ENCODE results near the gene SYPL1.
"Not testable (repeated sequence)": the region's sequence is repeated elsewhere in the genome, so short reads cannot be mapped to it uniquely, and the experiment has no call there.

The SYPL1 gene

DNA sequence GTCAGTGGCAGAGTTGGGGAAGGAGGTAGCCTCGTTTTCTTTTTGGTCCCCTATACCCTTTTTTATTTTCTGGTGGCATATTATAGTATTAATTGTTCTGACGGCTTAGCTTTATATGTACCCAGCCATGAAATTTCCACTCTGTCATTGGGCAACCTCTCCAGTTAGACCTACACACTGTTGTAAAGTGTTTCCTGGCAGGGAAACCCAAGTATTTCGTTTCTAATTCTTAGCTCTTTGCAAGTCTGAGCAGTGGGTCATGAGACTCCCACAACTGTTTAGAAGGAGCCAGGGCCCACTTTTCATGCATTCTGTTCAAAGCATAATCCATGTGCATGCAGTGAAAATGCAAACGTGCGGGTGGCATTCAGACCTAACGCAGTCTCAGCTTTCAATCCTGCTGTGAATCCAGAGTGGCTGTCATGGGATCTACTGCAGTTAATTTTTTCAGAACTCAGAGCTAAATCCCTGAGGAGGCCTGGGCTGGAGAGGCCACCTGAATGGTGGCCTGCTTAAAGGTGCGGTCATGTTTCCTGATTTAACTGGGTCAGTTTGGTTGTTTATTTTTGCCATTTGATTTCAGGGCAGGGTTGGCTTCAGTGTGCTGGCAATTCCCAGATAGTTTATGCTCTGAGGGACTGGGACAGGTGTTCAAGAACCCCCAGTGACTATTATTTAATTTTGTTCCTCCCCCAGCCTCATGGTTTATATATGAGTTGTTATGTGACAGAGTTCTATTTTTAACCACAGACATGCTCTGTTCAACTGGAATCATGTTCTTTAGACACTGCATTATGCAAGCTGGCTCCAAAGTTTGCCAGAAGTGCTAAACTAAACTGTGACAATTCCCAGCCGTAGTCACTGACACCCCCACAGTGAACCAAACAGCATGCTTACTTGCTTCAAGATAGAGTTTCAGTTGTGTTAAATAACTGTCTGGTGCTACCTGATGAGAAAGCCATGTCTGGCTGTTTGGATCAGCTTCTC lies 27.4 kb upstream of the SYPL1 start:
- H3K23ac ChIP-seq (ENCODE audit: low read depth, low read length, poor library complexity): no peak overlapping the region
- H3K4me2 ChIP-seq (ENCODE audit: insufficient read depth, low read length, poor library complexity, severe bottlenecking): no peak overlapping the region
- H3K18ac ChIP-seq (ENCODE audit: low read length): no peak overlapping the region
- no peak overlapping the region for H2BK12ac ChIP-seq (ENCODE audit: low read length)
- no peak overlapping the region for H2BK120ac ChIP-seq (ENCODE audit: low read depth, low read length)
- no peak overlapping the region for H2AFZ ChIP-seq (ENCODE audit: low read length)
- no peak overlapping the region for H4K8ac ChIP-seq (ENCODE audit: low read depth, low read length)
- H3K14ac ChIP-seq (ENCODE audit: low read length): no peak overlapping the region
- WGBS, 2 donors (ENCODE audit: extremely low coverage in 2 of 2, insufficient read length in 2 of 2, insufficient replicate concordance in 1 of 2): no CpG with 5 or more reads among the region's 8 CpGs
- H3K9ac ChIP-seq (ENCODE audit: low read depth, low read length, poor library complexity): no peak overlapping the region
- H3K9me3 ChIP-seq (replicated peaks in 1 of 2; ENCODE audit: control insufficient read depth in 2 of 2, insufficient read depth in 1 of 2, low read depth in 1 of 2, low read length in 2 of 2): no peaks in the 10 kb centered on the region
- H3K4ac ChIP-seq (ENCODE audit: low read length): no peak overlapping the region
- no peak overlapping the region for H2BK5ac ChIP-seq (ENCODE audit: low read length)
- no peak overlapping the region for H4K91ac ChIP-seq (ENCODE audit: low read depth, low read length, poor library complexity)
- peaks cover 0 to 32% (median 0%) of the 10 kb centered on the region in 3 experiments for H3K27me3 ChIP-seq (ENCODE audit: control insufficient read depth in 3 of 3, insufficient read depth in 3 of 3, low read depth in 1 of 3, low read length in 3 of 3)
- H3K79me1 ChIP-seq (ENCODE audit: low read depth, low read length): no peaks in the 10 kb centered on the region
- no peaks in the 10 kb centered on the region for H3K36me3 ChIP-seq (replicated peaks in 1 of 2; ENCODE audit: control insufficient read depth in 2 of 2, insufficient read depth in 2 of 2, low read length in 2 of 2)
- no peak overlapping the region for H2AK5ac ChIP-seq (ENCODE audit: low read depth, low read length)
- no peak overlapping the region for H2BK15ac ChIP-seq (ENCODE audit: low read length)
- H3K27ac ChIP-seq (replicated peaks; ENCODE audit: low read length): no peak overlapping the region
- H3K4me1 ChIP-seq (ENCODE audit: control insufficient read depth in 2 of 2, insufficient read depth in 1 of 2, low read depth in 1 of 2, low read length in 2 of 2): peaks cover 3 to 5% of the 10 kb centered on the region in 2 donors
- no peak for DNase-seq (ENCODE audit: low spot score)
- no peak overlapping the region for H3K4me3 ChIP-seq (ENCODE audit: low read length in 2 of 2)

- Histone ChIP-seq H3K23ac (ENCODE audit: low read depth, low read length, poor library complexity) (no peak overlapping the region), H3K79me1 (ENCODE audit: low read depth, low read length) (no peaks in the 10 kb centered on the region), H3K14ac (ENCODE audit: low read length) (no peak overlapping the region), H3K4me2 (ENCODE audit: insufficient read depth, low read length, poor library complexity, severe bottlenecking) (no peak overlapping the region), H2BK120ac (ENCODE audit: low read depth, low read length) (no peak overlapping the region), H3K9me3 (replicated peaks in 1 of 2; ENCODE audit: control insufficient read depth in 2 of 2, insufficient read depth in 1 of 2, low read depth in 1 of 2, low read length in 2 of 2) (no peaks in the 10 kb centered on the region), H4K8ac (ENCODE audit: low read depth, low read length) (no peak overlapping the region), H2BK5ac (ENCODE audit: low read length) (no peak overlapping the region), H3K9ac (ENCODE audit: low read depth, low read length, poor library complexity) (no peak overlapping the region), H3K4ac (ENCODE audit: low read length) (no peak overlapping the region), H3K36me3 (replicated peaks in 1 of 2; ENCODE audit: control insufficient read depth in 2 of 2, insufficient read depth in 2 of 2, low read length in 2 of 2) (no peaks in the 10 kb centered on the region), H3K18ac (ENCODE audit: low read length) (no peak overlapping the region), H2BK12ac (ENCODE audit: low read length) (no peak overlapping the region), H2AFZ (ENCODE audit: low read length) (no peak overlapping the region), H3K27me3 (ENCODE audit: control insufficient read depth in 3 of 3, insufficient read depth in 3 of 3, low read depth in 1 of 3, low read length in 3 of 3) (peaks cover 0 to 32% (median 0%) of the 10 kb centered on the region in 3 experiments), H2BK15ac (ENCODE audit: low read length) (no peak overlapping the region), H4K91ac (ENCODE audit: low read depth, low read length, poor library complexity) (no peak overlapping the region), H3K4me3 (ENCODE audit: low read length in 2 of 2) (no peak overlapping the region), H3K27ac (replicated peaks; ENCODE audit: low read length) (no peak overlapping the region), H3K4me1 (ENCODE audit: control insufficient read depth in 2 of 2, insufficient read depth in 1 of 2, low read depth in 1 of 2, low read length in 2 of 2) (peaks cover 2 to 3% of the 10 kb centered on the region in 2 donors), H2AK5ac (ENCODE audit: low read depth, low read length) (no peak overlapping the region)
- DNase-seq (ENCODE audit: low spot score): no peak
- WGBS, 2 donors (ENCODE audit: extremely low coverage in 2 of 2, insufficient read length in 2 of 2, insufficient replicate concordance in 1 of 2): no CpG with 5 or more reads among the region's 6 CpGs
These were observed 26.7 kb upstream of the SYPL1 start for GRCh38 chr7:106138776-106139175.

DNA sequence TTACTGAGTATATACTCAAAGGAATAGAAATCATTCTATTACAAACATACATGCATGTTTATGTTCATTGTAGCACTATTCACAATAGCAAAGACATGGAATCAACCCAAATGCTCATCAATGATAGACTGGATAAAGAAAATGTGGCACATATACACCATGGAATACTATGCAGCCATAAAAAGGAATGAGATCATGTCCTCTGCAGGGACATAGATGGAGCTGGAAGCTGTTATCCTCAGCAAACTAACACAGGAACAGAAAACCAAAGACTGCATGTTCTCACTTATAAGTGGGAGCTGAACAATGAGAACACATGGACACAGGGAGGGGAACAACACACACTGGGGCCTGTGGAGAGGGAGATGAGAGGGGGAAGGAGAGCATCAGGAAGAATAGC lies 26.1 kb upstream of the SYPL1 start:
- peaks cover 0 to 31% (median 0%) of the 10 kb centered on the region in 3 experiments for H3K27me3 ChIP-seq (ENCODE audit: control insufficient read depth in 3 of 3, insufficient read depth in 3 of 3, low read depth in 1 of 3, low read length in 3 of 3)
- not testable (repeated sequence) for H3K4me3 ChIP-seq (ENCODE audit: low read length in 2 of 2); H3K9me3 ChIP-seq (replicated peaks in 1 of 2; ENCODE audit: control insufficient read depth in 2 of 2, insufficient read depth in 1 of 2, low read depth in 1 of 2, low read length in 2 of 2); H3K79me1 ChIP-seq (ENCODE audit: low read depth, low read length); H3K14ac ChIP-seq (ENCODE audit: low read length); H4K91ac ChIP-seq (ENCODE audit: low read depth, low read length, poor library complexity); DNase-seq (ENCODE audit: low spot score); H2AK5ac ChIP-seq (ENCODE audit: low read depth, low read length); H2BK15ac ChIP-seq (ENCODE audit: low read length); H3K9ac ChIP-seq (ENCODE audit: low read depth, low read length, poor library complexity); H3K4me2 ChIP-seq (ENCODE audit: insufficient read depth, low read length, poor library complexity, severe bottlenecking); H3K4me1 ChIP-seq (ENCODE audit: control insufficient read depth in 2 of 2, insufficient read depth in 1 of 2, low read depth in 1 of 2, low read length in 2 of 2); H2BK120ac ChIP-seq (ENCODE audit: low read depth, low read length); H2BK12ac ChIP-seq (ENCODE audit: low read length); H3K4ac ChIP-seq (ENCODE audit: low read length); H4K8ac ChIP-seq (ENCODE audit: low read depth, low read length); H3K23ac ChIP-seq (ENCODE audit: low read depth, low read length, poor library complexity); H3K36me3 ChIP-seq (replicated peaks in 1 of 2; ENCODE audit: control insufficient read depth in 2 of 2, insufficient read depth in 2 of 2, low read length in 2 of 2); H2BK5ac ChIP-seq (ENCODE audit: low read length); H3K27ac ChIP-seq (replicated peaks; ENCODE audit: low read length); H2AFZ ChIP-seq (ENCODE audit: low read length); H3K18ac ChIP-seq (ENCODE audit: low read length)

GRCh38 chr7:106134241-106134640 lies 22.1 kb upstream of the SYPL1 start:
- DNase-seq (ENCODE audit: low spot score): no peak
- Histone ChIP-seq H4K8ac (ENCODE audit: low read depth, low read length) (no peak overlapping the region), H3K4me1 (ENCODE audit: control insufficient read depth in 2 of 2, insufficient read depth in 1 of 2, low read depth in 1 of 2, low read length in 2 of 2) (peaks cover 0 to under 1% of the 10 kb centered on the region in 2 donors), H3K79me1 (ENCODE audit: low read depth, low read length) (no peaks in the 10 kb centered on the region), H3K36me3 (replicated peaks in 1 of 2; ENCODE audit: control insufficient read depth in 2 of 2, insufficient read depth in 2 of 2, low read length in 2 of 2) (no peaks in the 10 kb centered on the region), H2AK5ac (ENCODE audit: low read depth, low read length) (no peak overlapping the region), H2BK12ac (ENCODE audit: low read length) (no peak overlapping the region), H3K4me2 (ENCODE audit: insufficient read depth, low read length, poor library complexity, severe bottlenecking) (no peak overlapping the region), H3K9me3 (replicated peaks in 1 of 2; ENCODE audit: control insufficient read depth in 2 of 2, insufficient read depth in 1 of 2, low read depth in 1 of 2, low read length in 2 of 2) (no peaks in the 10 kb centered on the region), H3K4ac (ENCODE audit: low read length) (no peak overlapping the region), H3K27ac (replicated peaks; ENCODE audit: low read length) (no peak overlapping the region), H3K9ac (ENCODE audit: low read depth, low read length, poor library complexity) (no peak overlapping the region), H2AFZ (ENCODE audit: low read length) (no peak overlapping the region), H2BK15ac (ENCODE audit: low read length) (no peak overlapping the region), H3K14ac (ENCODE audit: low read length) (no peak overlapping the region), H3K27me3 (ENCODE audit: control insufficient read depth in 3 of 3, insufficient read depth in 3 of 3, low read depth in 1 of 3, low read length in 3 of 3) (peaks cover 0 to 26% (median 0%) of the 10 kb centered on the region in 3 experiments), H4K91ac (ENCODE audit: low read depth, low read length, poor library complexity) (no peak overlapping the region), H3K4me3 (ENCODE audit: low read length in 2 of 2) (no peak overlapping the region), H2BK5ac (ENCODE audit: low read length) (no peak overlapping the region), H3K23ac (ENCODE audit: low read depth, low read length, poor library complexity) (no peak overlapping the region), H3K18ac (ENCODE audit: low read length) (no peak overlapping the region), H2BK120ac (ENCODE audit: low read depth, low read length) (no peak overlapping the region)
- no CpG with 5 or more reads among the region's 3 CpGs for WGBS, 2 donors (ENCODE audit: extremely low coverage in 2 of 2, insufficient read length in 2 of 2, insufficient replicate concordance in 1 of 2)

Data from neuronal stem cell (in vitro differentiated cells).